Fibroblast of lung (primary cell): ENCODE data around the gene MBOAT2. TPM values are rescaled to one million over a fixed set of nuclear protein-coding genes. Genes with fewer than 3 reads are reported as not detected.

ENCODE experiments used
- DNase-seq, 2 donors: peaks; one replicate each; pipeline versions ENCODE4 v3.0.0 to v3.0.0-alpha.2; 2010; ENCODE audit warnings: low read depth in 2 of 2
- H2AFZ ChIP-seq: 2 replicates; pipeline ENCODE4 v1.5.1; 2012; ENCODE audit warnings: low read length, control low read depth, inconsistent platforms
- H3K27ac ChIP-seq: 2 replicates; pipeline ENCODE4 v1.5.1; 2011; ENCODE audit warnings: low read length, control low read depth; ENCODE audit not compliant: insufficient read depth
- H3K27me3 ChIP-seq: 2 replicates; pipeline ENCODE4 v1.5.1; 2011; ENCODE audit warnings: mild to moderate bottlenecking, low read length; ENCODE audit not compliant: control insufficient read depth, insufficient read depth
- H3K36me3 ChIP-seq: 2 replicates; pipeline ENCODE4 v1.5.1; 2011; ENCODE audit warnings: low read length; ENCODE audit not compliant: control insufficient read depth, insufficient read depth
- H3K4me1 ChIP-seq: 2 replicates; pipeline ENCODE4 v1.5.1; 2011; ENCODE audit warnings: low read length; ENCODE audit not compliant: control insufficient read depth, insufficient read depth; ENCODE audit errors: extremely low read depth
- H3K4me2 ChIP-seq: 2 replicates; pipeline ENCODE4 v1.5.1; 2011; ENCODE audit warnings: low read length, control low read depth; ENCODE audit not compliant: insufficient read depth; ENCODE audit errors: extremely low read depth
- H3K4me3 ChIP-seq, 4 experiments: fragments of 200-600 bp in 1 of 4; sonication (generic) in 1 of 4; replicated peaks in 1 of 4; 2 replicates each; pipeline ENCODE4 v1.5.1; 2011 to 2016; ENCODE audit warnings: low read length in 4 of 4, low read depth in 3 of 4, mild to moderate bottlenecking in 3 of 4, control low read depth in 2 of 4, inconsistent platforms in 1 of 4, mixed read lengths in 1 of 4; ENCODE audit not compliant: insufficient read depth in 1 of 4; ENCODE audit errors: control extremely low read depth in 1 of 4
- H3K79me2 ChIP-seq: 2 replicates; pipeline ENCODE4 v1.5.1; 2012; ENCODE audit warnings: mild to moderate bottlenecking, low read length, inconsistent platforms; ENCODE audit not compliant: control insufficient read depth, insufficient read depth
- H3K9ac ChIP-seq: 2 replicates; pipeline ENCODE4 v1.5.1; 2011; ENCODE audit warnings: mild to moderate bottlenecking, low read length, control low read depth; ENCODE audit not compliant: insufficient read depth
- H3K9me3 ChIP-seq: 2 replicates; pipeline ENCODE4 v1.5.1; 2012; ENCODE audit warnings: low read depth, low read length; ENCODE audit not compliant: control insufficient read depth, insufficient read depth
- H4K20me1 ChIP-seq: 2 replicates; pipeline ENCODE4 v1.5.1; 2011; ENCODE audit warnings: low read length; ENCODE audit not compliant: control insufficient read depth, insufficient read depth; ENCODE audit errors: extremely low read depth
- EZH2 ChIP-seq: IDR thresholded peaks from 2 replicates; pipeline ENCODE4 v1.5.1; 2012; ENCODE audit warnings: low read length, control low read depth, mild to moderate bottlenecking; ENCODE audit errors: missing control alignments
- polyA plus RNA-seq, 2 donors: library from polyadenylated mRNA; depleted of rRNA in 1 of 2; stranded (reverse) in 1 of 2; unstranded in 1 of 2; fragments of >200 nt; gene quantifications; 2 replicates each; pipeline ENCODE4 v1.2.1, GENCODE V29; 2011 to 2012; ENCODE audit warnings: missing spikeins in 1 of 2
- total RNA-seq: library from RNA; depleted of rRNA; stranded (reverse); fragments of >200 nt; gene quantifications from 2 replicates; pipeline ENCODE4 v1.2.1, GENCODE V29; 2014
- TF ChIP-seq, protein P1 (sequence below), 2 donors: IDR thresholded peaks in 1 of 2; conservative IDR thresholded peaks in 1 of 2; 1 replicate in 1 of 2; 2 replicates in 1 of 2; pipeline ENCODE4 v1.5.1; 2011 to 2012; ENCODE audit warnings: low read length in 2 of 2, control low read depth in 1 of 2, inconsistent platforms in 1 of 2, low read depth in 1 of 2, mild to moderate bottlenecking in 1 of 2

Gene MBOAT2
- total and polyA plus RNA-seq, 2 donors (not counting 1 experiment from before 2014, with no cell fraction given): 46.4 to 68.3 TPM

DNA sequence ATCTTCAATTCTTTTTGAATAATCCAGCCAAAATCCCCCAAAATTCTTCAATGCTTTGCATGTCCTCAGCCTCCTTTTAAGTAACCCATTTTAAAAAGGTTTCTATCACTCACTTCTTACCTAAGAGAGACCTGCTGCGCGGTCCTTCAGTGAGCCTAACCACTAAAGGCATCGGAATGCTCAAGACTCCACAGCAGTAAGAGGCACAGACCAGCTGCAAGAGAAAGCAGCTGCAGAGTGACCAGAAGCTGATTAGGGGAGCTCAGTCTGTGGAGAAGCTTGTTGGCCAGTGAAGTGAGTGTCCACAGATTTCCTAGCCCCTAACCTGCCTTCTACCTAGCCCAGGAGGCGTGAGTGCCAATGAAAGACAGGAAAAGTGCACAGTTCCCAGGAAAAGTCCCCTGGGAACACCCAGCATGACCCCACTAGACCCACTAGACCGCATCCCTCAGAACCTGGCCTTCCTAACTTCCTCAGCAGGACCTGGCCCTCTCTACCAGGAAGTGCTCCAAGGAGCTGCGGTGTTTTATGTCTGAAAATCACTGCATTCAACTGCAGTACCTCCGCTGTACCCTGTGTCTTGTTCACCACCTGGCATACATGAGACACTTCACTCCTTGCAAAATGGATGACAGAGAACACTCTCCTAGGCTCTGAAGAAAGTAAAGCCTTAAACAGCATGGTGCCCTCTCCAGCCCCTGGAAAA is 10.1 kb downstream of the MBOAT2 start:
- Histone ChIP-seq H3K4me2 (no peak overlapping the region), H2AFZ (no peak overlapping the region), H3K9ac (no peak overlapping the region), H3K9me3 (no peaks in the 10 kb centered on the region), H4K20me1 (no peaks in the 10 kb centered on the region), H3K79me2 (peaks cover 62% of the 10 kb centered on the region), H3K4me3 (no peak overlapping the region), H3K27me3 (no peaks in the 10 kb centered on the region), H3K27ac (no peak overlapping the region), H3K36me3 (no peaks in the 10 kb centered on the region), H3K4me1 (no peaks in the 10 kb centered on the region)
- no peak for TF ChIP-seq EZH2
- TF ChIP-seq, protein P1, sequence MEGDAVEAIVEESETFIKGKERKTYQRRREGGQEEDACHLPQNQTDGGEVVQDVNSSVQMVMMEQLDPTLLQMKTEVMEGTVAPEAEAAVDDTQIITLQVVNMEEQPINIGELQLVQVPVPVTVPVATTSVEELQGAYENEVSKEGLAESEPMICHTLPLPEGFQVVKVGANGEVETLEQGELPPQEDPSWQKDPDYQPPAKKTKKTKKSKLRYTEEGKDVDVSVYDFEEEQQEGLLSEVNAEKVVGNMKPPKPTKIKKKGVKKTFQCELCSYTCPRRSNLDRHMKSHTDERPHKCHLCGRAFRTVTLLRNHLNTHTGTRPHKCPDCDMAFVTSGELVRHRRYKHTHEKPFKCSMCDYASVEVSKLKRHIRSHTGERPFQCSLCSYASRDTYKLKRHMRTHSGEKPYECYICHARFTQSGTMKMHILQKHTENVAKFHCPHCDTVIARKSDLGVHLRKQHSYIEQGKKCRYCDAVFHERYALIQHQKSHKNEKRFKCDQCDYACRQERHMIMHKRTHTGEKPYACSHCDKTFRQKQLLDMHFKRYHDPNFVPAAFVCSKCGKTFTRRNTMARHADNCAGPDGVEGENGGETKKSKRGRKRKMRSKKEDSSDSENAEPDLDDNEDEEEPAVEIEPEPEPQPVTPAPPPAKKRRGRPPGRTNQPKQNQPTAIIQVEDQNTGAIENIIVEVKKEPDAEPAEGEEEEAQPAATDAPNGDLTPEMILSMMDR (conservative IDR thresholded peaks at IDR 0.05 in 1 of 2, IDR thresholded peaks at IDR 0.05 in 1 of 2; ENCODE audit: low read depth in 1 of 2, low read length in 2 of 2): no peak
- peak in 1 of 2 donors; percentile 74 for DNase-seq

DNA sequence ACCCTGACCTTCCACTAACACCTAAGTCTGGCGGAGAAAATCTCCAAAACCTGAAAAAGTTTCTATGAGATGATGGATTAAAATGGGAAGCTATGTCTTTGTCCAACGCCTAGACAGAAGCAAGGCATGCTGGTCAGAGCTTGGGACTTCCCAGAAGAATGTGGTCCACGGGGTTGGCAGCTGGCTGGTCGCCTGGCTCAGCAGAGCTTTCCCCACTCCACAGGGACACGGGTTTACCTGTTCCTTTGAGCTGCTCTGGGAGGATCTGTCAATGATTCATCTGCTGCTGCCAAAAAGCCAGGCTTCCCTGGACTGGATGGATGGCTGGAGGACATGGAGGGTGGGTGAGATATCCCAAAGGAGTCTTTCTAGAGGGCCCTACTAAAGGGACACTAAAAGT is 10.8 kb downstream of the MBOAT2 start:
- TF ChIP-seq, protein P1 (conservative IDR thresholded peaks at IDR 0.05 in 1 of 2, IDR thresholded peaks at IDR 0.05 in 1 of 2; ENCODE audit: low read depth in 1 of 2, low read length in 2 of 2): no peak
- TF ChIP-seq EZH2: no peak

DNA sequence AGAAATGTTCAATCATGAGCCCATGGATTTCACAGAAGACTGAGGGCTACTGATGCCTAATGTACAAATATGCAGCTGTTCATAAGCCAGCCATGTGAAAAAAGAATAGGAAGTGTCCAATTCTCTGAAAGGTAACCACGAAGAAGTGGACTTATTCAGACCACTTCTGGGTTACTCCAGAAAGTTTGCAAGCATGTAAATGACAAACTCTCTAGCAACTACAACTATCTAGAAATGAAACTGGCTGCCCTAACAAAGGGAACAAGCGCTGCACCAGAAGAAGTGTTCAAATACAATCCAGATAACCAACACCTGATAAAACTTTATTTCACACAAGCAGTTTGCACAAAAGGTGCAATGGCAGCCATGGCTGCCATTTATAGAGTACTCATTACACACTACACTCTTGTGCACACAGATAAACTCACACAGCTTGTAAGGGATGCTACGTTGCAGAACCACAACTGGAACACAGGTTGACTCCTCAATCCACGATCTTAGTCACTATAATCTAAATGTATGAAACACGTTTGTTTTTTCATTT is 13.9 kb downstream of the MBOAT2 start:
- H3K79me2 ChIP-seq: peaks cover 50% of the 10 kb centered on the region
- H3K4me1 ChIP-seq: peaks cover 8% of the 10 kb centered on the region
- peak in 1 of 2 donors; percentile 44 for DNase-seq
- H3K9ac ChIP-seq: no peak overlapping the region
- TF ChIP-seq EZH2: no peak
- TF ChIP-seq, protein P1 (conservative IDR thresholded peaks at IDR 0.05 in 1 of 2, IDR thresholded peaks at IDR 0.05 in 1 of 2; ENCODE audit: low read depth in 1 of 2, low read length in 2 of 2): no peak
- H3K4me3 ChIP-seq: no peak overlapping the region
- H4K20me1 ChIP-seq: no peaks in the 10 kb centered on the region
- no peak overlapping the region for H2AFZ ChIP-seq
- H3K36me3 ChIP-seq: no peaks in the 10 kb centered on the region
- H3K4me2 ChIP-seq: no peak overlapping the region
- H3K27me3 ChIP-seq: no peaks in the 10 kb centered on the region
- H3K27ac ChIP-seq: no peak overlapping the region
- no peaks in the 10 kb centered on the region for H3K9me3 ChIP-seq

More for the DNA sequence above, 10.8 kb downstream of the MBOAT2 start:
- H3K9ac ChIP-seq: no peak overlapping the region
- no peak for DNase-seq
- H3K36me3 ChIP-seq: no peaks in the 10 kb centered on the region
- H2AFZ ChIP-seq: no peak overlapping the region
- no peaks in the 10 kb centered on the region for H3K4me1 ChIP-seq
- no peak overlapping the region for H3K4me2 ChIP-seq
- H3K9me3 ChIP-seq: no peaks in the 10 kb centered on the region
- H4K20me1 ChIP-seq: no peaks in the 10 kb centered on the region
- H3K27ac ChIP-seq: no peak overlapping the region
- H3K4me3 ChIP-seq: no peak overlapping the region
- H3K79me2 ChIP-seq: peaks cover 58% of the 10 kb centered on the region
- no peaks in the 10 kb centered on the region for H3K27me3 ChIP-seq
